Lower lobe of right lung (tissue), 2 donors: Measurements from ENCODE around the gene NPM1. TPM values are rescaled to one million over a fixed set of nuclear protein-coding genes. Genes with fewer than 3 reads are reported as not detected.
"Not testable (repeated sequence)": the region's sequence is repeated elsewhere in the genome, so short reads cannot be mapped to it uniquely, and the experiment has no call there.

Source experiments
- ATAC-seq, 2 donors: fragments of 200-7000 bp; cut with Tn5 transposase; one replicate each; pipeline ENCODE4 v1.9.1; 2020 to 2022; ENCODE audit warnings: mild to moderate bottlenecking in 2 of 2, moderate library complexity in 2 of 2
- DNase-seq: peaks from one replicate; pipeline ENCODE4 v3.0.0-alpha.2; 2020
- H3K27ac ChIP-seq: fragments of 200-600 bp; one replicate; pipeline ENCODE4 v1.8.0; 2022
- H3K27me3 ChIP-seq: fragments of 200-600 bp; one replicate; pipeline ENCODE4 v1.8.0; 2022; ENCODE audit warnings: low read depth
- H3K36me3 ChIP-seq: fragments of 200-600 bp; one replicate; pipeline ENCODE4 v1.8.0; 2022; ENCODE audit warnings: mild to moderate bottlenecking
- H3K4me1 ChIP-seq: fragments of 200-600 bp; one replicate; pipeline ENCODE4 v1.8.0; 2022
- H3K4me3 ChIP-seq: fragments of 200-600 bp; one replicate; pipeline ENCODE4 v1.8.0; 2022; ENCODE audit warnings: mild to moderate bottlenecking
- H3K9me3 ChIP-seq: fragments of 200-600 bp; one replicate; pipeline ENCODE4 v1.8.0; 2022
- intact Hi-C: fragments of 100-400 bp; cut with DNase I; formaldehyde crosslinking; loops from one replicate; pipeline ENCODE4 v1.11.0; 2022
- total RNA-seq: library from RNA; stranded (reverse); fragmentation: NEBNext Ultra II Directional; extraction: Animal tissue kit (Norgen Biotek cat#: 25700); gene quantifications from one replicate; pipeline ENCODE4 v1.2.1, GENCODE V29; 2021
- TF ChIP-seq, protein P1 (sequence below): fragments of 200-600 bp; IDR thresholded peaks from one replicate; pipeline ENCODE4 v1.8.0; 2022; ENCODE audit warnings: antibody characterized with exemption, mild to moderate bottlenecking
- donor health status: DM: no; HTN: yes; CAD: no; lungs with severe emphysema.

The NPM1 gene
- total RNA-seq, 1 donor from 2014 or later: 684 TPM

DNA sequence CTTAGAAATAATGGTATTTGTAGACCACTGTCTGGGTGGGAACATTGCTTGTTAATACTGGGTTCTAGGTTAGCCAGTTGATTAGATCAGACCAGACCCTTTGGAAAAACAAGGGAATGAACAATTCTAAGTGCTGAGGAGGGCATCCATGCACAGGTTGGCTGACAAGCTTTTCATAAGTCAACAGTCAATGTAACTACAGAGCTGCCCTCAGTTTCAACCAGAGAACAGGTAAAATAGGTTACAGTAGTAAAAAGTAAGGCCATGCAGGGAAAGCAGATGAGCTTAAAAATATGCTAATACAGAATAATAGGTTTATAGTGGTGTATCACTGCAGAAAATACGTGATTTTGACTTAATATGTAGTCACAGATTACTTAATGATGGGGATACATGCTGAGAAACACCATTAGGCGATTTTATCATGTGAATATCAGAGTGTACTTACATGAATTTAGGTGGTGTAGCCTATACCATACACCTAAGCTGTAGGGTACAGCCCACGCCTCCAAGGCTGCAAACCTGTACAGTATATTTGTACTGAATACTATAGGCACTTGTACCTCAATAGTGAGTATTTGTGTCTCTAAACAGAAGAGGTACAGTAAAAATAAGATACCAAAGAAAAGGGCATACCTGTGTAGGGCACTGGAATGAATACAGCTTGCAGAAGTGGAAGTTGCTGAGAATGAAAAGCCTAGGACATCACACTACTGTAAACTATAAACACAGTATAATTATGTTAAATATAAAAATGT lies 25.7 kb downstream of the NPM1 start:
- H3K36me3 ChIP-seq: peaks cover 60% of the 10 kb centered on the region
- no peak overlapping the region for H3K4me3 ChIP-seq
- ATAC-seq (no peak), DNase-seq (no peak)
- TF ChIP-seq, protein P1, sequence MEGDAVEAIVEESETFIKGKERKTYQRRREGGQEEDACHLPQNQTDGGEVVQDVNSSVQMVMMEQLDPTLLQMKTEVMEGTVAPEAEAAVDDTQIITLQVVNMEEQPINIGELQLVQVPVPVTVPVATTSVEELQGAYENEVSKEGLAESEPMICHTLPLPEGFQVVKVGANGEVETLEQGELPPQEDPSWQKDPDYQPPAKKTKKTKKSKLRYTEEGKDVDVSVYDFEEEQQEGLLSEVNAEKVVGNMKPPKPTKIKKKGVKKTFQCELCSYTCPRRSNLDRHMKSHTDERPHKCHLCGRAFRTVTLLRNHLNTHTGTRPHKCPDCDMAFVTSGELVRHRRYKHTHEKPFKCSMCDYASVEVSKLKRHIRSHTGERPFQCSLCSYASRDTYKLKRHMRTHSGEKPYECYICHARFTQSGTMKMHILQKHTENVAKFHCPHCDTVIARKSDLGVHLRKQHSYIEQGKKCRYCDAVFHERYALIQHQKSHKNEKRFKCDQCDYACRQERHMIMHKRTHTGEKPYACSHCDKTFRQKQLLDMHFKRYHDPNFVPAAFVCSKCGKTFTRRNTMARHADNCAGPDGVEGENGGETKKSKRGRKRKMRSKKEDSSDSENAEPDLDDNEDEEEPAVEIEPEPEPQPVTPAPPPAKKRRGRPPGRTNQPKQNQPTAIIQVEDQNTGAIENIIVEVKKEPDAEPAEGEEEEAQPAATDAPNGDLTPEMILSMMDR: no peak
- H3K27me3 ChIP-seq: no peaks in the 10 kb centered on the region
- intact Hi-C loops: loop anchor here (10.0 kb wide), 1 partner anchor 491 kb away; no protein-coding TSS in a partner anchor
- peaks cover 16% of the 10 kb centered on the region for H3K4me1 ChIP-seq
- no peaks in the 10 kb centered on the region for H3K9me3 ChIP-seq
- no peak overlapping the region for H3K27ac ChIP-seq

DNA sequence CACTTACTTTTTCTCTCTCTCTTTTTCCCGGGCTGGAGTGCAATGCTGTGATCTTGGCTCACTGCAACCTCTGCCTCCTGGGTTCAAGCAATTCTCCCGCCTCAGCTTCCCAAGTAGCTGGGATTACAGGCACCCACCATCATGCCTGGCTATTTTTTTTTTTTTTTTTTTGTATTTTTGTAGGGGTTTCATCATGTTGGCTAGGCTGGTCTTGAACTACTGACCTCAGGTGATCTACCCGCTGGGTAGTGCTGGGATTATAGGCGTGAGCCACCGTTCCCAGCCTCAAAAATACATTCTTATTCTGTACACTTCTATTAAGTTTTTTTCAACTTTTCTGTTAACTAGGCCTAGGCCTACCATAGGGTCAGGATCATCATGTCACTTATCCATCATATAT lies 26.3 kb downstream of the NPM1 start:
- not testable (repeated sequence) for DNase-seq, H3K27ac ChIP-seq, ATAC-seq, H3K27me3 ChIP-seq, H3K4me3 ChIP-seq, H3K9me3 ChIP-seq
- peaks cover 19% of the 10 kb centered on the region for H3K4me1 ChIP-seq
- intact Hi-C loops: loop anchor here (10.0 kb wide), 1 partner anchor 491 kb away; no protein-coding TSS in a partner anchor
- peaks cover 54% of the 10 kb centered on the region for H3K36me3 ChIP-seq

DNA sequence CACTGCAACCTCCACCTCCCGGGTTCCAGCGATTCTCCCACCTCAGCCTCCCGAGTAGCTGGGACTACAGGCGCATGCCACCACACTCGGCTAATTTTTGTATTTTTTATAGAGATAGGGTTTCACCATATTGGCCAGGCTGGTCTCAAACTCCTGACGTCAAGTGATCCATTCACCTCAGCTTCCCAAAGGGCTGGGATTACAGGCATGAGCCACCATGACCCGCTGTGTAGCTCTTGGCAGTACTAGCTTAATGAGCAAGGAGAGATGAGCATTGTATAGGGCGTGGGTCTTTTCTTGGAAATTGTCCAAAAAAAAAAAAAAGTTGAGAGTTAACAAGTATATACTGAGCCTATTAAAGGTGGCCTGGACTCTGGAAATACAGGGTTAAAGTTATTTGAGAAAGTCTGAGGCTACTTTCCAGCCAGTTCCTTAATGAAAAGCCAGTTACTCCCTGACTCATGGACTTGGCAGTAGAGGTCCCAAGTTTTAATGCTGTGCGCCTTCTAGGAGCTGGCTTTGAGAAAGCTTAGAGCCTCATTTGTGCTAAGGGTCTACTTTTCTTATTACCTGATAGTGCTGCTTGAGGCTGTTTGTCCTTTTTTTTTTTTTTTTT lies 27.6 kb downstream of the NPM1 start:
- ATAC-seq (no peak), DNase-seq (no peak)
- Histone ChIP-seq H3K27ac (no peak overlapping the region), H3K27me3 (peaks cover under 1% of the 10 kb centered on the region), H3K9me3 (no peaks in the 10 kb centered on the region), H3K36me3 (peaks cover 41% of the 10 kb centered on the region), H3K4me3 (no peak overlapping the region), H3K4me1 (peaks cover 15% of the 10 kb centered on the region)
- intact Hi-C loops: loop anchor here (10.0 kb wide), 1 partner anchor 490 kb away; no protein-coding TSS in a partner anchor
- TF ChIP-seq, protein P1: no peak

DNA sequence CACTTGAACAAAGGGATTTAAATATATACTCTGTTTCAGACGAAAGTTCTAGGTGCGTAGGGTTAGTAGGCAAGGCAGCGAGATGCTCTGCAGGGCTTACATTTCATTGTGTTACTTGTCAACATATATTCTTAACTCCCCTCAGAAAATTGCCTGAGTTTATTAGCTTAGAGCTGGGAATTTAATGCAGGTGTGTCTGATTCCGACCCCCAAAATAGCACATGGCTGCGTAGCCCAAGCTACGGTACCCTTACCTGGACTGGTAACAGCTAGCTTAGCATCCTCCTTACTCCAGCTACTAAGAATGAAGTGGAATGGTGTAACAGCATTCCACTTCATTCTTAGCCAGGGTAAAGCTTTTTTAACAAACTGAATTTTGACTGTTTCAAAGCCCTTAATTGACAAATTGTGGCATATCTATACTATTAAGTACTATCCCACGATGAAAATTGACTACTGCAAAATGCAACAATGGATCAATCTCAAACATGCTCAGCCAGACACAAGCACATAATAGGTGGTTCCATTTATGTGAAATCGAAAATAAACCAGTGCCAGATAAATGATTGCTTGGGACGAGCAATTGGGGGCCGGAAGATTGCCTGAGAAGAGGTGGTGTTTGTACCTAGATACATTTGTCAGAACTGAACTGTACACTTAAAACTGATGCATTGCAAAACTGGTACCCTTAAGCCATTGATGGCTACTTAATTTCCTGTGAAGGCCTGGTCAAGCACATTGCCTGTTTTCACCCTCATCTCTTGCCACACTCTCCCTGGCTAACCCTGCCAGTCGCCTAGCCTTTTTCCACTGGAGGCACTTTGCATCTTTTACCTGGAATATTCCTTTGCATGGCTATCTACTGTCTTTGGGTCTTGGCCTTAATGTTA lies 28.8 kb downstream of the NPM1 start:
- H3K4me1 ChIP-seq: peaks cover 26% of the 10 kb centered on the region

DNA sequence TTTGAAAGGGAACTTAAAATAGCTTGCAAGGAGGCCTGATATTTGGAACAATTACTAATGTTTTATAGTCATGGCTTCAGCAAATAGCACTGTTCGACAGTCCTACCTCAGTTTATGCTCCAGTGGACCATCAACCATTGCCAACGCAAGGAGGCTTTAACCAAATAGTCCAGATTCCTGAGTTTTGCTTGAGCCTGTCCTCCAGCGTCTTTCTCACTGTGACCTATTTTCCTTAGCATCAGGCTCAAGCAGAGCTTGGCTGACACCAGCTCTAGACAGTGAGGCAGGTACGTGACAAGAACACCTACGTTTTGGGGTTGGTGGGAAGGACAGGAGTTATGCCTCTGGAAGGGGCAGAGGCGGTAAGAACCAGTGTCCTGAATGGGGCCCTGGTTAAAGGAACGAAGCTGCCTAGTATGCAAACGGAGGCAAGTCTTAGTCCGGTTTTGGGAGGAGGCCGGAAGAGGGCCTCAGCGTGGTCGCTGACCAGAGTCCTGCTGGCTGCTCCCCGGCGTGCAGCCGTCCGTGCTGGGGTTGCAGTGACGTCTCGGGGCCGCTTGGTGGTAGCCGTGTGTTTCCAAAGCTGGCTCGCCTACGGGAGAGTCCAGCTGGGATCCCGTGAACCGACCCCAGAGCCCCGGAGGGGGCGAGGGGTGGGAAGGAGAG lies 30.8 kb downstream of the NPM1 start:
- TF ChIP-seq, protein P1: peak; percentile 91
- peak; percentile 81 for DNase-seq
- Histone ChIP-seq H3K27ac (peak overlapping the region; percentile 24), H3K36me3 (peaks cover 13% of the 10 kb centered on the region), H3K27me3 (peaks cover 13% of the 10 kb centered on the region), H3K4me3 (peak overlapping the region; percentile 50), H3K4me1 (peaks cover 27% of the 10 kb centered on the region), H3K9me3 (no peaks in the 10 kb centered on the region)
- intact Hi-C loops: loop anchor here (10.0 kb wide), 1 partner anchor 486 kb away; no protein-coding TSS in a partner anchor
- ATAC-seq: peak; percentile 90

More for the DNA sequence above, 28.8 kb downstream of the NPM1 start:
- ATAC-seq: no peak
- DNase-seq: no peak
- Histone ChIP-seq H3K4me3 (no peak overlapping the region), H3K36me3 (peaks cover 33% of the 10 kb centered on the region), H3K9me3 (no peaks in the 10 kb centered on the region), H3K27me3 (peaks cover 12% of the 10 kb centered on the region), H3K27ac (no peak overlapping the region)
- TF ChIP-seq, protein P1: no peak
- intact Hi-C loops: loop anchor here (10.0 kb wide), 1 partner anchor 488 kb away; no protein-coding TSS in a partner anchor
